Vagina (tissue), 2 donors: ENCODE measurements around the gene ITK. TPM values are rescaled to one million over a fixed set of nuclear protein-coding genes. Genes with fewer than 3 reads are reported as not detected.

Experiments
- DNase-seq, 2 donors: peaks; one replicate each; pipeline ENCODE4 v3.0.0-alpha.2; 2017; ENCODE audit errors: extremely low spot score in 2 of 2
- H3K27ac ChIP-seq: fragments of 200-600 bp; sonication (generic); one replicate; pipeline ENCODE4 v1.5.1; 2019
- H3K27me3 ChIP-seq: fragments of 200-600 bp; sonication (generic); one replicate; pipeline ENCODE4 v1.5.1; 2019
- H3K36me3 ChIP-seq, 2 donors: fragments of 200-600 bp; sonication (generic); one replicate each; pipeline ENCODE4 v1.5.1; 2017 to 2019
- H3K4me1 ChIP-seq: fragments of 200-600 bp; sonication (generic); one replicate; pipeline ENCODE4 v1.5.1; 2019
- H3K4me3 ChIP-seq, 2 donors: fragments of 200-600 bp; sonication (generic); 1 replicate in 1 of 2; 2 replicates in 1 of 2; pipeline ENCODE4 v1.5.1; 2016 to 2019
- H3K9me3 ChIP-seq: fragments of 200-600 bp; sonication (generic); one replicate; pipeline ENCODE4 v1.5.1; 2019
- CTCF ChIP-seq, 3 experiments: fragments of 450-650 bp in 2 of 3; fragments of 200-600 bp in 1 of 3; sonication (generic) in 1 of 3; IDR thresholded peaks; one replicate each; pipeline ENCODE4 v1.5.1; 2017 to 2019; ENCODE audit warnings: antibody characterized with exemption in 3 of 3, mild to moderate bottlenecking in 2 of 3, moderate library complexity in 2 of 3
- POLR2A ChIP-seq, 2 donors: fragments of 450-650 bp; IDR thresholded peaks; one replicate each; pipeline ENCODE4 v1.6.1; 2017; ENCODE audit warnings: antibody characterized with exemption in 2 of 2, mild to moderate bottlenecking in 2 of 2, moderate library complexity in 2 of 2
- POLR2AphosphoS5 ChIP-seq, 2 donors: sonication (generic); formaldehyde crosslinking; IDR thresholded peaks; one replicate each; pipeline ENCODE4 v1.9.0; 2017; ENCODE audit warnings: antibody characterized with exemption in 2 of 2, mild to moderate bottlenecking in 2 of 2, low read depth in 1 of 2; ENCODE audit not compliant: insufficient read depth in 1 of 2
- intact Hi-C: fragments of 100-400 bp; cut with DNase I; formaldehyde crosslinking; loops from one replicate; pipeline ENCODE4 v1.15.1; 2023
- total RNA-seq: library from RNA; depleted of rRNA; stranded (reverse); fragments of >200 nt; gene quantifications from one replicate; pipeline ENCODE4 v1.2.3, GENCODE V29; 2016

The ITK gene
- total RNA-seq, 1 donor from 2014 or later = 15.7 TPM

DNA sequence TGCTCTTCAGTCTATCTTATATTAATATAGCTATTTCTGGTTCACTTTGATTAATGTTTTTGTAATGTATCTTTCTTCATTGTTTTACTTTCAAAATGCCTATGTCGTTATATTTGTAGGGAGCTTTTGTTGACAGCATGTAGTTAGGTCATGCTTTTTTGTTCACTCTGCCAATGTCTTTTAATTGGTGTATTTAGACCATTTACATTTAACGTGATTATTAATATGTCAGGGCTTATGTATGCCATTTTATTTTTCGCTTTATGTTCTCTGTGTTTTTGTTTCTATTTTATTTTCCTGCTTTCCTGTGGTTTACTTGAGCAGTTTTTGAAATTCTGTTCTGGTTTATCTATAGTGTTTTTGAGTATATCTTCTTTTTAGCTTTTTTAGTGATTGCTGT is 25.3 kb upstream of the ITK start:
- no peaks in the 10 kb centered on the region for H3K27me3 ChIP-seq
- H3K36me3 ChIP-seq = no peaks in the 10 kb centered on the region
- no peaks in the 10 kb centered on the region for H3K4me1 ChIP-seq
- no peak overlapping the region for H3K27ac ChIP-seq
- no peak for TF ChIP-seq POLR2A (IDR thresholded peaks at IDR 0.05)
- TF ChIP-seq POLR2AphosphoS5 (IDR thresholded peaks at IDR 0.05; ENCODE audit: insufficient read depth in 1 of 2, low read depth in 1 of 2) = no peak
- TF ChIP-seq CTCF (IDR thresholded peaks at IDR 0.05) = no peak
- no peak overlapping the region for H3K4me3 ChIP-seq
- intact Hi-C loops = no loop called here
- no peak for DNase-seq
- H3K9me3 ChIP-seq = no peaks in the 10 kb centered on the region

- Histone ChIP-seq H3K4me1 (no peaks in the 10 kb centered on the region), H3K27me3 (no peaks in the 10 kb centered on the region), H3K4me3 (no peak overlapping the region), H3K36me3 (no peaks in the 10 kb centered on the region), H3K9me3 (no peaks in the 10 kb centered on the region), H3K27ac (no peak overlapping the region)
- no peak for TF ChIP-seq POLR2AphosphoS5 (IDR thresholded peaks at IDR 0.05; ENCODE audit: insufficient read depth in 1 of 2, low read depth in 1 of 2)
- no peak for TF ChIP-seq POLR2A (IDR thresholded peaks at IDR 0.05)
- no peak for TF ChIP-seq CTCF (IDR thresholded peaks at IDR 0.05)
- no peak for DNase-seq
- intact Hi-C loops = no loop called here
Measured at GRCh38 chr5:157157293-157157891, 23.2 kb upstream of the ITK start.

DNA sequence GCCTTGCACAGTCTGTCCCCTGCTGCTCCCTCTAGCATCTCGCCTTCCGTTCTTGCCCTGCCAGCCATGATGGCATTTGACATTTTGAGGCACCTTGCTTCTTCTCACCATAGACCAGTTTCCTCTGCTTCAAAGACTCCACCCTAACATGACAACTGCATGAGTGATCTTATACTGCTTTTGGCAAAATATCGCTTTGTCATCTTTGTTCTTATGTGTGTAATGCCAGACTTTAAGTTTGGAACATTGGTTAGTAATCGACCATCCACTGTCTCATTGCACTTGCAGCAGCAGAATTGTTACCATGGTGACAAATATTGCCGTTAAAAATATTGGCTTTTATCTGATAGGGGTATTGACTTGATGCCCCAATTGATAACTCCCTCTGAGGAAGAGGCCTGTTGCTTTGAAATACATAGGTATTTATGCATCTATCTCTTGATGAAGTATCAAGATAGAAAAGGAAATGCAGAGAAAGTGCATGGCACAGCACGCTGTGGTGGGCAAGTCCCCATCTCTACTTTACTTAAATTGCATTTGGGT is 21.4 kb upstream of the ITK start:
- no peaks in the 10 kb centered on the region for H3K36me3 ChIP-seq
- H3K9me3 ChIP-seq = no peaks in the 10 kb centered on the region
- H3K4me3 ChIP-seq = no peak overlapping the region
- H3K4me1 ChIP-seq = no peaks in the 10 kb centered on the region
- no peak for TF ChIP-seq POLR2AphosphoS5 (IDR thresholded peaks at IDR 0.05; ENCODE audit: insufficient read depth in 1 of 2, low read depth in 1 of 2)
- TF ChIP-seq POLR2A (IDR thresholded peaks at IDR 0.05) = no peak
- TF ChIP-seq CTCF (IDR thresholded peaks at IDR 0.05) = no peak
- H3K27ac ChIP-seq = no peak overlapping the region
- no peaks in the 10 kb centered on the region for H3K27me3 ChIP-seq
- intact Hi-C loops = no loop called here
- DNase-seq = no peak

DNA sequence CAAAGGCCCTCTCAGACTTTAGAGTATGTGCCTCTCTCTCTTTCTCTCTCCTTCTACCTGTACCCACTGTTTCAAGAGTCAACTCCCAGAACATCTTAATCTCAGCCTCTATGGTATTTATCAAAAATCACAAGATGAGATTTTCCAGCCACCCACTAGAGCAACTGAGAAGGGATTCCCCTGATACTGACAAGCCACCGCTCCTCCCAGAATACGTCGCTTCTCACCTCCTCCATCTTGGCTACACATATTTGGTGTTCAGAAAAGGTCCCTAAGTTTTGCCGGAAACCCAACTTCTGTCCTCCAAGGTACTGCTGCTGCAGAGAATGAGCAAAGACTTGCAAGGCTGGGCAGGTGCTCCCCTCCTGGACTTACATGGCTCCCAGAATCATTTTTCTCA is 20.6 kb upstream of the ITK start:
- no peak for DNase-seq
- Histone ChIP-seq H3K4me3 (no peak overlapping the region), H3K27me3 (no peaks in the 10 kb centered on the region), H3K4me1 (no peaks in the 10 kb centered on the region), H3K27ac (no peak overlapping the region), H3K9me3 (no peaks in the 10 kb centered on the region), H3K36me3 (no peaks in the 10 kb centered on the region)
- TF ChIP-seq POLR2AphosphoS5 (IDR thresholded peaks at IDR 0.05; ENCODE audit: insufficient read depth in 1 of 2, low read depth in 1 of 2) = no peak
- no peak for TF ChIP-seq CTCF (IDR thresholded peaks at IDR 0.05)
- TF ChIP-seq POLR2A (IDR thresholded peaks at IDR 0.05) = no peak
- intact Hi-C loops = no loop called here

GRCh38 chr5:157161996-157162395 is 18.6 kb upstream of the ITK start:
- no peaks in the 10 kb centered on the region for H3K36me3 ChIP-seq
- H3K4me1 ChIP-seq = no peaks in the 10 kb centered on the region
- intact Hi-C loops = no loop called here
- TF ChIP-seq POLR2A (IDR thresholded peaks at IDR 0.05) (no peak), CTCF (IDR thresholded peaks at IDR 0.05) (no peak), POLR2AphosphoS5 (IDR thresholded peaks at IDR 0.05; ENCODE audit: insufficient read depth in 1 of 2, low read depth in 1 of 2) (no peak)
- peak in 1 of 2 donors; percentile 28 for DNase-seq
- H3K27ac ChIP-seq = no peak overlapping the region
- H3K27me3 ChIP-seq = no peaks in the 10 kb centered on the region
- H3K9me3 ChIP-seq = no peaks in the 10 kb centered on the region
- no peak overlapping the region for H3K4me3 ChIP-seq
